Testis (tissue), 2 donors: ENCODE results near the gene KCNQ1OT1.

Experiments
- CTCF ChIP-seq, 3 experiments: fragments of 450-650 bp in 2 of 3; fragments of 200-600 bp in 1 of 3; sonication (generic) in 1 of 3; IDR thresholded peaks; one replicate each; pipeline ENCODE4 v1.5.1; 2016 to 2019; ENCODE audit warnings: antibody characterized with exemption in 3 of 3, mild to moderate bottlenecking in 2 of 3, moderate library complexity in 1 of 3
- POLR2A ChIP-seq: fragments of 450-650 bp; IDR thresholded peaks from one replicate; pipeline ENCODE4 v1.6.1; 2017; ENCODE audit warnings: antibody characterized with exemption, mild to moderate bottlenecking, moderate library complexity

DNA sequence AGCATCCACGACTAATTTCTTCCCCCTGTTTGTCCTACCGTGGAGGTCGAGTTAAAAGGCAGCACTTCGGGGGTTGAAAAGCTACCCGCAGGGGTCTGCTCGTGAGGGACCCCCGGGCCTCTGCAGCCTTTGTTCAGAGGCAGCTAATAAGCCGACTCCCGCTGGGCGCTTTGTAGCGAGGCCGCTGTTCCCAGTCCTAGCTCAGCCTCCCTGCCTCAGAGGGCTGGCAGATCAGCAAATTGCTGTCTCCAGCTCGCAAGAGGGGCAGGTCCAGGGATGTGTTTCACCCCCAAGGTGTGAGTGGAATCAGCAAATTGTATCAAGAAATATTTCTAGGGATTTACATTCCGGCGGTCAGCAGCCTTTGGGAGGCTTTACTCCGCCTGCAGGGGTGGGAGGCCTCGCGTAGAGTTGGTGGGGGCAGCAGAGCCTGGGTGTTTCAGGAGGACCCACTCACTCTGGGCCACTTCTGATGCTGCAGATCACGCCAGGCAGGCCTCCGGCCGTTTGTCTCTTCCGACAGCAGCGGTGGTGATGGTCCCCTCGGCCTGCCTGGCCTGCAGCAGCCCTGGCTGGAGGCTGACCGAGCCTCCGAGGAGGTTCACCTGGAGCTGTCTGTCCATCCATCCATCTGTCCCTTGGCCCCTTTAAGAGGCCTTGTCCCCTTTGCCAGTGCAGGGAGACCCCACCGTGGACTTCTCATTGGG lies 21.6 kb upstream of the KCNQ1OT1 start:
- TF ChIP-seq CTCF (IDR thresholded peaks at IDR 0.05): no peak
- TF ChIP-seq POLR2A: no peak
